GF-D8 (cell line): ENCODE measurements around the gene GORASP1.

Experiments used
- DNase-seq: peaks from one replicate; lab custom pipeline; 2025; lab: John Stamatoyannopoulos, UW

The GORASP1 gene

GRCh38 chr3:39107388-39108199 lies at the start of gene GORASP1, which contains the start of gene TTC21A:
GORASP1 (minus strand) TSS chr3:39107627; CDS start chr3:39107541, 86 bp downstream.
TTC21A (plus strand) TSS chr3:39107680; CDS start chr3:39107838, 158 bp downstream.
- peak; percentile 32 for DNase-seq

- DNase-seq: no peak
Measured at GRCh38 chr3:39156421-39156820, 49.0 kb upstream of the GORASP1 start.

- no peak for DNase-seq
Measured at GRCh38 chr3:39154280-39155021, 47.0 kb upstream of the GORASP1 start.

GRCh38 chr3:39153977-39154279 lies 46.5 kb upstream of the GORASP1 start:
- no peak for DNase-seq

- DNase-seq: no peak
Measured at GRCh38 chr3:39150803-39151631, 43.6 kb upstream of the GORASP1 start.

GRCh38 chr3:39150148-39150802 lies 42.8 kb upstream of the GORASP1 start:
- no peak for DNase-seq

GRCh38 chr3:39149498-39150147 lies 42.2 kb upstream of the GORASP1 start:
- no peak for DNase-seq

GRCh38 chr3:39149059-39149455 lies 41.6 kb upstream of the GORASP1 start:
- DNase-seq: no peak

- DNase-seq: peak; percentile 32
Measured at GRCh38 chr3:39148435-39149058, 41.1 kb upstream of the GORASP1 start.

- peak; percentile 58 for DNase-seq
Measured at GRCh38 chr3:39147711-39148434, 40.4 kb upstream of the GORASP1 start.

GRCh38 chr3:39146611-39147591 lies 39.5 kb upstream of the GORASP1 start:
- DNase-seq: peak; percentile 22

GRCh38 chr3:39146083-39146501 lies 38.7 kb upstream of the GORASP1 start:
- no peak for DNase-seq

GRCh38 chr3:39144748-39145380 lies 37.4 kb upstream of the GORASP1 start:
- DNase-seq: no peak

GRCh38 chr3:39144095-39144747 lies 36.8 kb upstream of the GORASP1 start:
- DNase-seq: no peak

GRCh38 chr3:39143051-39143885 lies 35.8 kb upstream of the GORASP1 start:
- no peak for DNase-seq

GRCh38 chr3:39142067-39142466 lies 34.6 kb upstream of the GORASP1 start:
- DNase-seq: no peak
